ENCODE measurements around the gene FBXL7. TPM values are rescaled to one million over a fixed set of nuclear protein-coding genes. Genes with fewer than 3 reads are reported as not detected.

FBXL7 gene
- total and polyA plus RNA-seq, 10 donors = 1.1 to 12.9 (median 8.3) TPM

DNA sequence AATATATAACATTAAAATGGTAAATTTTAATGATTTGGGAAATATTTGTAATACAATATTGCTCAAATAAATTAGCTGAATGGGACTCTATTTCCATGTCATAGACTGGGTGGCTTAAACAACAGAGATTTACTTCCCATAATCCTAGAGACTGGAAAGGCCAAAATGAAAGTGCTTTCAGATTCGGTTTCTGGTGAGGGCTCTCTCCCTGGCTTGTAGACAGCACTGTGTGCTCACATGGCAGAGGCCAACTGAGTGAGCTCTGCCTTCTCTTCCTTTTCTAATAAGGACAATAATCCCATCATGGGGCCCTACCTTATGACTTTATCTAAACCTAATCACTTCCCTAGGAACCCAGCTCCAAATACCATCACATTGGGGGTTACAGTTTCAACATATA is 483.4 kb downstream of the FBXL7 start:
- intact Hi-C loops (cut with DNase I; ENCODE audit: low total_unique reads) = no loop called here
- WGBS, 5 donors = 38 to 75% (median 64%) methylated on average over 1 of the region's 1 CpG

More for the DNA sequence above, 483.4 kb downstream of the FBXL7 start:
- Histone ChIP-seq H3K9me3 (peaks cover 0 to 4% (median 0%) of the 10 kb centered on the region in 8 donors), H3K36me3 (no peaks in the 10 kb centered on the region), H3K4me1 (no peaks in the 10 kb centered on the region), H3K4me3 (no peak overlapping the region), H3K27me3 (replicated peaks in 1 of 7) (no peaks in the 10 kb centered on the region), H3K27ac (no peak overlapping the region)
- no peak for DNase-seq
- TF ChIP-seq, protein P1, sequence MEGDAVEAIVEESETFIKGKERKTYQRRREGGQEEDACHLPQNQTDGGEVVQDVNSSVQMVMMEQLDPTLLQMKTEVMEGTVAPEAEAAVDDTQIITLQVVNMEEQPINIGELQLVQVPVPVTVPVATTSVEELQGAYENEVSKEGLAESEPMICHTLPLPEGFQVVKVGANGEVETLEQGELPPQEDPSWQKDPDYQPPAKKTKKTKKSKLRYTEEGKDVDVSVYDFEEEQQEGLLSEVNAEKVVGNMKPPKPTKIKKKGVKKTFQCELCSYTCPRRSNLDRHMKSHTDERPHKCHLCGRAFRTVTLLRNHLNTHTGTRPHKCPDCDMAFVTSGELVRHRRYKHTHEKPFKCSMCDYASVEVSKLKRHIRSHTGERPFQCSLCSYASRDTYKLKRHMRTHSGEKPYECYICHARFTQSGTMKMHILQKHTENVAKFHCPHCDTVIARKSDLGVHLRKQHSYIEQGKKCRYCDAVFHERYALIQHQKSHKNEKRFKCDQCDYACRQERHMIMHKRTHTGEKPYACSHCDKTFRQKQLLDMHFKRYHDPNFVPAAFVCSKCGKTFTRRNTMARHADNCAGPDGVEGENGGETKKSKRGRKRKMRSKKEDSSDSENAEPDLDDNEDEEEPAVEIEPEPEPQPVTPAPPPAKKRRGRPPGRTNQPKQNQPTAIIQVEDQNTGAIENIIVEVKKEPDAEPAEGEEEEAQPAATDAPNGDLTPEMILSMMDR (IDR thresholded peaks at IDR 0.05 in 8 of 11, conservative IDR thresholded peaks at IDR 0.05 in 3 of 11) = no peak
- TF ChIP-seq POLR2A (IDR thresholded peaks at IDR 0.05) (no peak), POLR2AphosphoS5 (IDR thresholded peaks at IDR 0.05) (no peak)

Small RNA genes lying within 50 kb of the gene (microRNA-seq; reads per million reads assigned to microRNA genes)
- 71.5 to 92.1 (median 89.6) reads per million in 3 donors for gene MIR887

Small RNA genes lying within 50 kb of the gene (small RNA-seq; reads per million reads assigned to genes)
- 6.6 to 9.7 (median 7.9) reads per million in 4 donors for gene MIR887

Data from spleen (tissue), 11 donors.